Lung microvascular endothelial cell (primary cell): ENCODE data around the gene RRM1. TPM values are rescaled to one million over a fixed set of nuclear protein-coding genes. Genes with fewer than 3 reads are reported as not detected.

Experiments used
- DNase-seq, 2 donors: peaks; one replicate each; pipeline versions ENCODE4 v3.0.0 to v3.0.0-alpha.2; 2010; ENCODE audit warnings: low read depth in 2 of 2
- total RNA-seq: library from RNA; depleted of rRNA; stranded (reverse); fragments of >200 nt; gene quantifications from 2 replicates; pipeline ENCODE4 v1.2.1, GENCODE V29; 2014

Gene RRM1
- total RNA-seq, 1 donor from 2014 or later = 27.8 TPM

DNA sequence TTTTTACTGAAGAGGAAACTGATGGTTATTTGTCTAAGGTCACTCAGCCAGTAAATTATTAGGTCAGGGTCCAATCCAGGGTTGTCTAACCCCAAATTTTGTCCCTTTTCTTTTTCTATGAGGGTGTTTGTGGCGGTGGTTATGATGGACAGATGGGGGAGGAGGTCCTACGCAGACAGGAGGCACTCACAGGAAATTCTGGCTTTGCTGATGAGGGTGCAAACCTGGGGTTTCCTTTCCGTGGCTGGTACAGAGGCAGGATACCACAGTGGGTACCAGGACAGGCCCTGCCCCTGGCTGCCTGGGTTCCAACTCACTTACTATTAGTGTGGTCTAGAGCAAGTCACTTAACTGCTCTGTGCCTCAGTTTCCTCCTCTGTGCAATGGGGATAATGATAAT lies 91.0 kb downstream of the RRM1 start:
- no peak for DNase-seq

- no peak for DNase-seq
Measured at GRCh38 chr11:4186464-4187054, 92.0 kb downstream of the RRM1 start.

GRCh38 chr11:4187055-4187988 lies 92.7 kb downstream of the RRM1 start:
- peak; percentile 72 to 78 for DNase-seq

Other genes with a start within 250 kb of the RRM1 start
- gene STIM1, start 239.1 kb upstream of the RRM1 start, total RNA-seq = 16.1 and 32.7 TPM in 2 replicates